C4-2B (cell line): ENCODE data around the gene HBA2.

ENCODE experiments used
- H3K27ac ChIP-seq: fragments of 450-650 bp; 2 replicates; pipeline ENCODE4 v1.5.1; 2017
- ZFX ChIP-seq: fragments of 450-650 bp; IDR thresholded peaks from 2 replicates; pipeline ENCODE4 v1.6.1; 2017
- TF ChIP-seq, protein P1 (sequence below): fragments of 450-650 bp; conservative IDR thresholded peaks from 2 replicates; pipeline ENCODE4 v1.5.1; 2017; ENCODE audit warnings: mild to moderate bottlenecking

Gene HBA2

DNA sequence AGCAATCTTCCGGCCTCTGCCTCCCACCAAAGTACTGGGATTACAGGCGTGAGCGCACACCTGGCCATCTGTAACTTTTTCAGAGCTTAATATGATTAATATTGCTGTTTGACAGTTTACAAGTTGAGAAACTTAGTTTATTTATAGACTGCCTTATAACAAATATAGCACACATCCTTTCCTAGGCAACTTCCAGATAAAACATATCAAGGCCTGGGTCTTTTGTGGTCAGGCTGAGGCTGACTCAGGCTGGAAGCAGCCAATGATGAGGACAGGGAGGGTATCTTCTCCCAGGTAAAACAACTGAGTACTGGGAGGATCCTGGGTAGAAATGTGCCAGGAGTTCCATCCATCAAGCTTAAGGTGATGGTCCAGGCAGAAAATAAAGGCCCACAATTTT is 40.3 kb downstream of the HBA2 start:
- no peak overlapping the region for H3K27ac ChIP-seq
- TF ChIP-seq, protein P1, sequence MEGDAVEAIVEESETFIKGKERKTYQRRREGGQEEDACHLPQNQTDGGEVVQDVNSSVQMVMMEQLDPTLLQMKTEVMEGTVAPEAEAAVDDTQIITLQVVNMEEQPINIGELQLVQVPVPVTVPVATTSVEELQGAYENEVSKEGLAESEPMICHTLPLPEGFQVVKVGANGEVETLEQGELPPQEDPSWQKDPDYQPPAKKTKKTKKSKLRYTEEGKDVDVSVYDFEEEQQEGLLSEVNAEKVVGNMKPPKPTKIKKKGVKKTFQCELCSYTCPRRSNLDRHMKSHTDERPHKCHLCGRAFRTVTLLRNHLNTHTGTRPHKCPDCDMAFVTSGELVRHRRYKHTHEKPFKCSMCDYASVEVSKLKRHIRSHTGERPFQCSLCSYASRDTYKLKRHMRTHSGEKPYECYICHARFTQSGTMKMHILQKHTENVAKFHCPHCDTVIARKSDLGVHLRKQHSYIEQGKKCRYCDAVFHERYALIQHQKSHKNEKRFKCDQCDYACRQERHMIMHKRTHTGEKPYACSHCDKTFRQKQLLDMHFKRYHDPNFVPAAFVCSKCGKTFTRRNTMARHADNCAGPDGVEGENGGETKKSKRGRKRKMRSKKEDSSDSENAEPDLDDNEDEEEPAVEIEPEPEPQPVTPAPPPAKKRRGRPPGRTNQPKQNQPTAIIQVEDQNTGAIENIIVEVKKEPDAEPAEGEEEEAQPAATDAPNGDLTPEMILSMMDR = no peak
- no peak for TF ChIP-seq ZFX

GRCh38 chr16:220021-220420 is 47.3 kb downstream of the HBA2 start:
- no peak for TF ChIP-seq ZFX
- TF ChIP-seq, protein P1 = no peak
- no peak overlapping the region for H3K27ac ChIP-seq
